ENCODE data around the gene DPP8.

GRCh38 chr15:65468229-65468909 lies 49.1 kb downstream of the DPP8 start:
- TF ChIP-seq ZBTB26 (tag by site-specific recombination; optimal IDR thresholded peaks at IDR 0.05) (no peak), TSHZ1 (tag by site-specific recombination; IDR thresholded peaks at IDR 0.05; ENCODE audit: borderline replicate concordance) (no peak), ZNF670 (tag by site-specific recombination; IDR thresholded peaks at IDR 0.05; ENCODE audit: low read depth) (no peak), ZNF580 (tag by site-specific recombination; IDR thresholded peaks at IDR 0.05) (no peak), CTCF (tag by site-specific recombination; IDR thresholded peaks at IDR 0.05) (no peak), ZNF121 (tag by site-specific recombination; IDR thresholded peaks at IDR 0.05) (peak; percentile 95), ZFP3 (tag by site-specific recombination; IDR thresholded peaks at IDR 0.05; ENCODE audit: low read depth) (no peak), ZNF132 (tag by site-specific recombination; IDR thresholded peaks at IDR 0.05; ENCODE audit: borderline replicate concordance) (no peak), ZNF747 (tag by site-specific recombination; IDR thresholded peaks at IDR 0.05) (no peak), KLF16 (tag by site-specific recombination; IDR thresholded peaks at IDR 0.05) (no peak), ZBTB44 (tag by site-specific recombination; IDR thresholded peaks at IDR 0.05) (no peak), ZNF366 (tag by site-specific recombination; conservative IDR thresholded peaks at IDR 0.05) (no peak)
